ENCODE results near the gene UHRF1.
A peak's percentile ranks its signal among the peaks of the same experiment; 100 is the strongest.

UHRF1 gene

GRCh38 chr19:4962085-4962619, 52.9 kb downstream of the UHRF1 start:
- H2BK120ac ChIP-seq (ENCODE audit: low read depth, low read length): no peak overlapping the region
- H3K9ac ChIP-seq (ENCODE audit: low read depth, low read length, poor library complexity): peak overlapping the region; percentile 50
- DNase-seq (ENCODE audit: low spot score): no peak
- H3K4ac ChIP-seq (ENCODE audit: low read length): no peak overlapping the region
- no peak overlapping the region for H2AK5ac ChIP-seq (ENCODE audit: low read depth, low read length)
- no peak overlapping the region for H4K91ac ChIP-seq (ENCODE audit: low read depth, low read length, poor library complexity)
- no peaks in the 10 kb centered on the region for H3K4me1 ChIP-seq (ENCODE audit: control insufficient read depth in 2 of 2, insufficient read depth in 1 of 2, low read depth in 1 of 2, low read length in 2 of 2)
- H2AFZ ChIP-seq (ENCODE audit: low read length): no peak overlapping the region
- H2BK5ac ChIP-seq (ENCODE audit: low read length): no peak overlapping the region
- H3K27me3 ChIP-seq (ENCODE audit: control insufficient read depth in 3 of 3, insufficient read depth in 3 of 3, low read depth in 1 of 3, low read length in 3 of 3): no peaks in the 10 kb centered on the region
- no peak overlapping the region for H3K14ac ChIP-seq (ENCODE audit: low read length)
- H3K9me3 ChIP-seq (replicated peaks in 1 of 2; ENCODE audit: control insufficient read depth in 2 of 2, insufficient read depth in 1 of 2, low read depth in 1 of 2, low read length in 2 of 2): peaks cover 0 to 2% of the 10 kb centered on the region in 2 donors
- H3K23ac ChIP-seq (ENCODE audit: low read depth, low read length, poor library complexity): no peak overlapping the region
- no peak overlapping the region for H3K4me2 ChIP-seq (ENCODE audit: insufficient read depth, low read length, poor library complexity, severe bottlenecking)
- peaks cover 34 to 65% of the 10 kb centered on the region in 2 donors for H3K36me3 ChIP-seq (replicated peaks in 1 of 2; ENCODE audit: control insufficient read depth in 2 of 2, insufficient read depth in 2 of 2, low read length in 2 of 2)
- no peak overlapping the region for H3K18ac ChIP-seq (ENCODE audit: low read length)
- no peak overlapping the region for H2BK12ac ChIP-seq (ENCODE audit: low read length)
- H2BK15ac ChIP-seq (ENCODE audit: low read length): no peak overlapping the region
- H3K4me3 ChIP-seq (ENCODE audit: low read length in 2 of 2): no peak overlapping the region
- WGBS, 2 donors (ENCODE audit: extremely low coverage in 2 of 2, insufficient read length in 2 of 2, insufficient replicate concordance in 1 of 2): no CpG with 5 or more reads among the region's 7 CpGs
- no peak overlapping the region for H3K27ac ChIP-seq (replicated peaks; ENCODE audit: low read length)
- H3K79me1 ChIP-seq (ENCODE audit: low read depth, low read length): peaks cover 4% of the 10 kb centered on the region
- H4K8ac ChIP-seq (ENCODE audit: low read depth, low read length): no peak overlapping the region

- Histone ChIP-seq H3K18ac (ENCODE audit: low read length) (no peak overlapping the region), H3K4me1 (ENCODE audit: control insufficient read depth in 2 of 2, insufficient read depth in 1 of 2, low read depth in 1 of 2, low read length in 2 of 2) (peaks cover 2 to 5% of the 10 kb centered on the region in 2 donors), H2BK5ac (ENCODE audit: low read length) (no peak overlapping the region), H2BK12ac (ENCODE audit: low read length) (no peak overlapping the region), H2AFZ (ENCODE audit: low read length) (no peak overlapping the region), H2BK120ac (ENCODE audit: low read depth, low read length) (no peak overlapping the region), H3K27me3 (ENCODE audit: control insufficient read depth in 3 of 3, insufficient read depth in 3 of 3, low read depth in 1 of 3, low read length in 3 of 3) (no peaks in the 10 kb centered on the region), H3K36me3 (replicated peaks in 1 of 2; ENCODE audit: control insufficient read depth in 2 of 2, insufficient read depth in 2 of 2, low read length in 2 of 2) (peaks cover 16 to 39% of the 10 kb centered on the region in 2 donors), H3K9ac (ENCODE audit: low read depth, low read length, poor library complexity) (no peak overlapping the region), H3K79me1 (ENCODE audit: low read depth, low read length) (peaks cover 3% of the 10 kb centered on the region), H4K8ac (ENCODE audit: low read depth, low read length) (no peak overlapping the region), H3K4me2 (ENCODE audit: insufficient read depth, low read length, poor library complexity, severe bottlenecking) (no peak overlapping the region), H3K27ac (replicated peaks; ENCODE audit: low read length) (no peak overlapping the region), H3K4me3 (ENCODE audit: low read length in 2 of 2) (no peak overlapping the region), H3K23ac (ENCODE audit: low read depth, low read length, poor library complexity) (no peak overlapping the region), H2AK5ac (ENCODE audit: low read depth, low read length) (no peak overlapping the region), H3K9me3 (replicated peaks in 1 of 2; ENCODE audit: control insufficient read depth in 2 of 2, insufficient read depth in 1 of 2, low read depth in 1 of 2, low read length in 2 of 2) (peaks cover 0 to 2% of the 10 kb centered on the region in 2 donors), H2BK15ac (ENCODE audit: low read length) (no peak overlapping the region), H3K14ac (ENCODE audit: low read length) (no peak overlapping the region), H3K4ac (ENCODE audit: low read length) (no peak overlapping the region), H4K91ac (ENCODE audit: low read depth, low read length, poor library complexity) (no peak overlapping the region)
- no CpG with 5 or more reads among the region's 6 CpGs for WGBS, 2 donors (ENCODE audit: extremely low coverage in 2 of 2, insufficient read length in 2 of 2, insufficient replicate concordance in 1 of 2)
- no peak for DNase-seq (ENCODE audit: low spot score)
Measured at GRCh38 chr19:4965061-4965460, 55.8 kb downstream of the UHRF1 start.

- H3K36me3 ChIP-seq (replicated peaks in 1 of 2; ENCODE audit: control insufficient read depth in 2 of 2, insufficient read depth in 2 of 2, low read length in 2 of 2): peaks cover 11 to 30% of the 10 kb centered on the region in 2 donors
- no peak overlapping the region for H3K14ac ChIP-seq (ENCODE audit: low read length)
- H2BK15ac ChIP-seq (ENCODE audit: low read length): no peak overlapping the region
- peaks cover 14 to 16% of the 10 kb centered on the region in 2 donors for H3K4me1 ChIP-seq (ENCODE audit: control insufficient read depth in 2 of 2, insufficient read depth in 1 of 2, low read depth in 1 of 2, low read length in 2 of 2)
- H4K8ac ChIP-seq (ENCODE audit: low read depth, low read length): no peak overlapping the region
- peaks cover 0 to 2% of the 10 kb centered on the region in 2 donors for H3K9me3 ChIP-seq (replicated peaks in 1 of 2; ENCODE audit: control insufficient read depth in 2 of 2, insufficient read depth in 1 of 2, low read depth in 1 of 2, low read length in 2 of 2)
- no peak overlapping the region for H3K27ac ChIP-seq (replicated peaks; ENCODE audit: low read length)
- H3K79me1 ChIP-seq (ENCODE audit: low read depth, low read length): peaks cover 5% of the 10 kb centered on the region
- no peak overlapping the region for H3K4me3 ChIP-seq (ENCODE audit: low read length in 2 of 2)
- H3K23ac ChIP-seq (ENCODE audit: low read depth, low read length, poor library complexity): no peak overlapping the region
- no peak overlapping the region for H2AFZ ChIP-seq (ENCODE audit: low read length)
- no peak for DNase-seq (ENCODE audit: low spot score)
- H2AK5ac ChIP-seq (ENCODE audit: low read depth, low read length): no peak overlapping the region
- no peak overlapping the region for H3K18ac ChIP-seq (ENCODE audit: low read length)
- H2BK12ac ChIP-seq (ENCODE audit: low read length): no peak overlapping the region
- no peaks in the 10 kb centered on the region for H3K27me3 ChIP-seq (ENCODE audit: control insufficient read depth in 3 of 3, insufficient read depth in 3 of 3, low read depth in 1 of 3, low read length in 3 of 3)
- H4K91ac ChIP-seq (ENCODE audit: low read depth, low read length, poor library complexity): no peak overlapping the region
- H2BK120ac ChIP-seq (ENCODE audit: low read depth, low read length): no peak overlapping the region
- no peak overlapping the region for H3K4me2 ChIP-seq (ENCODE audit: insufficient read depth, low read length, poor library complexity, severe bottlenecking)
- no CpG with 5 or more reads among the region's 6 CpGs for WGBS, 2 donors (ENCODE audit: extremely low coverage in 2 of 2, insufficient read length in 2 of 2, insufficient replicate concordance in 1 of 2)
- no peak overlapping the region for H3K4ac ChIP-seq (ENCODE audit: low read length)
- H2BK5ac ChIP-seq (ENCODE audit: low read length): no peak overlapping the region
- no peak overlapping the region for H3K9ac ChIP-seq (ENCODE audit: low read depth, low read length, poor library complexity)
Measured at GRCh38 chr19:4966591-4966990, 57.3 kb downstream of the UHRF1 start.

- Histone ChIP-seq H3K36me3 (replicated peaks in 1 of 2; ENCODE audit: control insufficient read depth in 2 of 2, insufficient read depth in 2 of 2, low read length in 2 of 2) (peaks cover 1 to 19% of the 10 kb centered on the region in 2 donors), H2AFZ (ENCODE audit: low read length) (peak overlapping the region; percentile 79), H3K4me3 (ENCODE audit: low read length in 2 of 2) (peak overlapping the region; percentile 44 to 68), H3K18ac (ENCODE audit: low read length) (peak overlapping the region; percentile 90), H3K9ac (ENCODE audit: low read depth, low read length, poor library complexity) (peak overlapping the region; percentile 64), H3K14ac (ENCODE audit: low read length) (no peak overlapping the region), H2BK15ac (ENCODE audit: low read length) (no peak overlapping the region), H3K4me1 (ENCODE audit: control insufficient read depth in 2 of 2, insufficient read depth in 1 of 2, low read depth in 1 of 2, low read length in 2 of 2) (peaks cover 15 to 17% of the 10 kb centered on the region in 2 donors), H4K8ac (ENCODE audit: low read depth, low read length) (no peak overlapping the region), H3K27ac (replicated peaks; ENCODE audit: low read length) (no peak overlapping the region), H3K27me3 (ENCODE audit: control insufficient read depth in 3 of 3, insufficient read depth in 3 of 3, low read depth in 1 of 3, low read length in 3 of 3) (no peaks in the 10 kb centered on the region), H3K79me1 (ENCODE audit: low read depth, low read length) (peaks cover 14% of the 10 kb centered on the region), H2BK120ac (ENCODE audit: low read depth, low read length) (no peak overlapping the region), H2BK12ac (ENCODE audit: low read length) (no peak overlapping the region), H4K91ac (ENCODE audit: low read depth, low read length, poor library complexity) (no peak overlapping the region), H3K4ac (ENCODE audit: low read length) (no peak overlapping the region), H3K4me2 (ENCODE audit: insufficient read depth, low read length, poor library complexity, severe bottlenecking) (peak overlapping the region; percentile 21), H2BK5ac (ENCODE audit: low read length) (no peak overlapping the region), H3K9me3 (replicated peaks in 1 of 2; ENCODE audit: control insufficient read depth in 2 of 2, insufficient read depth in 1 of 2, low read depth in 1 of 2, low read length in 2 of 2) (no peaks in the 10 kb centered on the region), H2AK5ac (ENCODE audit: low read depth, low read length) (no peak overlapping the region), H3K23ac (ENCODE audit: low read depth, low read length, poor library complexity) (peak overlapping the region; percentile 1)
- WGBS, 2 donors (ENCODE audit: extremely low coverage in 2 of 2, insufficient read length in 2 of 2, insufficient replicate concordance in 1 of 2): no CpG with 5 or more reads among the region's 16 CpGs
- DNase-seq (ENCODE audit: low spot score): no peak
Measured at GRCh38 chr19:4967738-4968461, 58.6 kb downstream of the UHRF1 start.

Measured in neuronal stem cell (in vitro differentiated cells).